Heart right ventricle (tissue), 16 donors: ENCODE data around the gene WTAP. TPM values are rescaled to one million over a fixed set of nuclear protein-coding genes. Genes with fewer than 3 reads are reported as not detected.
A peak's percentile ranks its signal among the peaks of the same experiment; 100 is the strongest.

ENCODE experiments used
- ATAC-seq, 8 donors: fragments of 200-7000 bp; cut with Tn5 transposase; one replicate each; pipeline ENCODE4 v1.9.1; 2020; ENCODE audit warnings: mild to moderate bottlenecking in 8 of 8, moderate library complexity in 8 of 8, moderate number of reproducible peaks in 1 of 8
- DNase-seq, 2 donors: peaks; one replicate each; pipeline ENCODE4 v3.0.0-alpha.2; 2020
- H3K27ac ChIP-seq, 10 donors: fragments of 200-600 bp; sonication (generic) in 2 of 10; one replicate each; pipeline versions ENCODE4 v1.5.0 to v1.8.0; 2020 to 2022; ENCODE audit warnings: mild to moderate bottlenecking in 3 of 10
- H3K27me3 ChIP-seq, 7 donors: fragments of 200-600 bp; one replicate each; pipeline ENCODE4 v1.8.0; 2021 to 2022; ENCODE audit warnings: mild to moderate bottlenecking in 2 of 7
- H3K36me3 ChIP-seq, 9 donors: fragments of 200-600 bp; sonication (generic) in 1 of 9; one replicate each; pipeline versions ENCODE4 v1.5.0 to v1.8.0; 2020 to 2022; ENCODE audit warnings: mild to moderate bottlenecking in 2 of 9
- H3K4me1 ChIP-seq, 9 donors: fragments of 200-600 bp; sonication (generic) in 1 of 9; one replicate each; pipeline versions ENCODE4 v1.5.0 to v1.8.0; 2020 to 2022; ENCODE audit warnings: mild to moderate bottlenecking in 4 of 9
- H3K4me3 ChIP-seq, 10 donors: fragments of 200-600 bp; sonication (generic) in 2 of 10; one replicate each; pipeline versions ENCODE4 v1.5.0 to v1.8.0; 2020 to 2022; ENCODE audit warnings: mild to moderate bottlenecking in 7 of 10, moderate library complexity in 2 of 10
- H3K9me3 ChIP-seq, 11 donors: fragments of 200-600 bp in 10 of 11; sonication (generic) in 2 of 11; one replicate each; pipeline versions ENCODE4 v1.5.0 to v1.8.0; 2013 to 2022; ENCODE audit warnings: mild to moderate bottlenecking in 2 of 11, control low read depth in 1 of 11, moderate library complexity in 1 of 11
- CTCF ChIP-seq, 9 donors: fragments of 200-600 bp; sonication (generic) in 2 of 9; IDR thresholded peaks; one replicate each; pipeline versions ENCODE4 v1.5.0 to v1.8.0; 2021 to 2022; ENCODE audit warnings: antibody characterized with exemption in 9 of 9, mild to moderate bottlenecking in 5 of 9, moderate library complexity in 1 of 9
- WGBS, 2 donors: extraction: QIAGEN DNeasy Blood & Tissue Kit; methylation state at CpG; one replicate each; pipeline ENCODE4 v1.1.7; 2013; ENCODE audit warnings: inconsistent platforms in 1 of 2; 5-methylcytosine and 5-hydroxymethylcytosine counted together
- intact Hi-C, 10 donors: fragments of 100-400 bp; cut with DNase I; formaldehyde crosslinking; loops; one replicate each; pipeline versions ENCODE4 v1.11.1 to v1.14.2; 2022
- polyA plus RNA-seq, 2 donors: library from polyadenylated mRNA; stranded (reverse); fragments of 200-250 nt; gene quantifications; one replicate each; pipeline ENCODE4 v1.2.3, GENCODE V29; 2013
- total RNA-seq, 10 donors: library from RNA; stranded (reverse); fragmentation: NEBNext Ultra II Directional in 3 of 10; extraction: Animal tissue kit (Norgen Biotek cat#: 25700) in 3 of 10; gene quantifications; one replicate each; pipeline versions ENCODE4 v1.2.1 to v1.2.4, GENCODE V29; 2021 to 2023
- donor health status: Arrhythmogenic right ventricular cardiomyopathy.
- donor health status: ischemic (EF 13 %, LVEDD 7.1; RV severe dilation, severe dysfunction).
- donor health status: healthy with polysubstance abuse.
- donor health status: DM: no; HTN: yes; CAD: no.
- donor health status: DM: no; HTN: no; CAD: no.
- donor health status: ischemic (EF 25% LVEDD 6.9; RV normal size, moderate dysfunction).
- donor health status: ischemic (EF 25% LVEDD 5.7; RV mildly dilated, moderate dysfunction).
- donor health status: healthy.
- donor health status: DM: yes; HTN: yes; CAD: no.
- donor health status: Ischemic cardiomyopathy.
- donor health status: ischemic (EF 35%, LVEDD 5.7; RV mildly dilated, moderate dysfunction).
- donor health status: nonischemic (EF 11% LVEDD 7.7; RV severe dilation, severe dysfunction).
- donor health status: DM: yes; HTN: yes; CAD: no.
- donor health status: PGD.
- donor health status: ischemic (EF 29% LVEDD 5.4; RV normal size, mild dysfunction).
- donor health status: nonischemic (EF 23%, LVEDD 6.1; RV moderate dilation, normal function).

WTAP gene
- total and polyA plus RNA-seq, 12 donors: 44.4 to 70.1 (median 47.6) TPM

GRCh38 chr6:159761129-159761872, 34.0 kb downstream of the WTAP start:
- Histone ChIP-seq H3K4me3 (peak overlapping the region; percentile 82 to 100 (median 97)), H3K36me3 (peaks cover 0 to 59% (median under 1%) of the 10 kb centered on the region in 9 donors), H3K27me3 (no peaks in the 10 kb centered on the region), H3K4me1 (peaks cover 3 to 30% (median 19%) of the 10 kb centered on the region in 9 donors), H3K27ac (peak overlapping the region; percentile 87 to 99 (median 97)), H3K9me3 (no peaks in the 10 kb centered on the region)
- intact Hi-C loops: loop anchor here in 6 of 10 donors (5.0 to 10.0 kb wide), 3 partner anchors 34 to 69 kb away; partner anchors contain the start of genes WTAP (in 4 of the 6) and SOD2 (in 3 of the 6)
- ATAC-seq (no peak), DNase-seq (peak; percentile 15 to 33)
- WGBS, 2 donors: 6 to 7% methylated on average over 45 of the region's 45 CpGs
- TF ChIP-seq CTCF (IDR thresholded peaks at IDR 0.05): no peak

GRCh38 chr6:159761873-159762680, 34.8 kb downstream of the WTAP start, which contains the start of gene ACAT2:
Gene ACAT2, plus strand, starts transcription at chr6:159762045. Its CDS starts 43 bp downstream, at chr6:159762088.
- Histone ChIP-seq H3K27me3 (no peaks in the 10 kb centered on the region), H3K4me3 (peak within 1 kb of the TSS; percentile 82 to 100 (median 97)), H3K36me3 (peaks cover 0 to 59% (median 0%) of the 10 kb centered on the region in 9 donors), H3K27ac (peak within 1 kb of the TSS; percentile 87 to 99 (median 97)), H3K4me1 (peaks cover 3 to 30% (median 19%) of the 10 kb centered on the region in 9 donors), H3K9me3 (no peaks in the 10 kb centered on the region)
- peak; percentile 98 to 100 (median 99) for ATAC-seq
- intact Hi-C loops: loop anchor here in 6 of 10 donors (2.0 to 10.0 kb wide), 4 partner anchors 27 to 70 kb away; partner anchors contain the start of genes WTAP (in 4 of the 6), SOD2 (in 3 of the 6) and TCP1 (in 2 of the 6)
- peak in 3 of 9 donors; percentile 9 to 10 (median 10) for TF ChIP-seq CTCF (IDR thresholded peaks at IDR 0.05)
- WGBS, 2 donors: 1% methylated on average over 71 to 76 of the region's 76 CpGs
- peak; percentile 94 to 97 for DNase-seq

- ATAC-seq (peak in 5 of 8 donors; percentile 0 to 6 (median 2)), DNase-seq (peak; percentile 16 to 19)
- intact Hi-C loops: loop anchor here in 6 of 10 donors (2.0 to 10.0 kb wide), 4 partner anchors 26 to 70 kb away; partner anchors contain the start of genes WTAP (in 4 of the 6), SOD2 (in 3 of the 6) and TCP1 (in 2 of the 6)
- no peaks in the 10 kb centered on the region for H3K9me3 ChIP-seq
- H3K36me3 ChIP-seq: peaks cover 0 to 59% (median 5%) of the 10 kb centered on the region in 9 donors
- no peaks in the 10 kb centered on the region for H3K27me3 ChIP-seq
- H3K27ac ChIP-seq: peak overlapping the region in 9 of 10 donors; percentile 96 to 99 (median 97)
- peak in 1 of 9 donors; percentile 2 for TF ChIP-seq CTCF (IDR thresholded peaks at IDR 0.05)
- 18 to 24% methylated on average over 16 of the region's 16 CpGs for WGBS, 2 donors
- H3K4me3 ChIP-seq: peak overlapping the region; percentile 82 to 100 (median 97)
- H3K4me1 ChIP-seq: peaks cover 3 to 30% (median 19%) of the 10 kb centered on the region in 9 donors
Observed at GRCh38 chr6:159762681-159763293, 35.5 kb downstream of the WTAP start.
